ENCODE results near the gene ATP8A2.

Gene ATP8A2

DNA sequence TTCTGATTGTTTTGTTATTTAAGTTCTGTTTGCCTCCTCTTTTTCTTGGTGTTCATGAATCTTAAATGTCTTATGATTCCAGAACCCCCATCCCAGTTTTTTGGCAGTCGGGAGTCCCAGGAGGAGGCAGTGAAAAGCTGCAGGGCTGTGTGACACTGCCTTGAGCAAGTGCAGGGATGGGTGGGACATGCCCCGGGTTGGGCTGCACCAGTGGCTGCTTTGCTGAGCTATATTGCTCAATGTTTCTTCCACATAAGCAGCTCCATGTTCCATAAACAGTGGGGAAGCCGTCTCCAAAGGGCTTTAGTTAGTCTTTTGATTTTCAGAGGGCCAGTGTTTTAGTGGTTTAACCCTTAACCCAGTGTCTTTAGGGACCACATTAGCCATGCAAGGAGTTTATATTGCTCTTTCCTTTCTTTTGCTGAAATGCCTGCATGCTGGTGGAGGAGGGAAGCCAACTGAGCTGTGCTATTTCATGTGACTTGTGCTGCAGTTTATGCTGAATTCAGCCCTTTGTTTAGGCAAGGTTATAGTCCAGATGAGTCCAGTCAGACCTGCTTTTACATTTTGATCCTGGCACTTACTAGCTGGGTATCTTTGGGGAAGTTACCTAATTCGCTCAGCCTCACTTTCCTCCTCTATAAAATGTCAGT lies 13.1 kb downstream of the ATP8A2 start:
- no peak for DNase-seq

DNA sequence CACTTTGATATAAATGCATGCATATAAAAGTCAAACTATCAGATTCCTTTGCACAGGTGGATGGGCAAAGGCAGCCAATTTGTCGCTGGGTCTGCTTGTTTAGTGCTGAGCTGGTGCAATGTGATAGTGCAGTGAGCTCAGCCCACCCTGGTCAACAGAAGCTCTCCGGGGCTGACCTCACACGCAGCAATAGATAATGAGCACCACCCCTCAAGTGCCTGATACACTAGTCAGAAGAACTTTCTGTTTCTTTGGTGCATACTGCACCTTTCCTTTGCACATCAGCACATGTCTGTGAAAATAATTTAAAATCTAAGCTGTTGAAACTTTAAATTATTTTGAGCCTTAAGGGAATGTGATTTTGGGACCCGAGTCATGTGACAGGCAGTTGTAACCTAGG lies 20.2 kb downstream of the ATP8A2 start:
- no peak for DNase-seq

GRCh38 chr13:25394402-25395060 lies 22.8 kb downstream of the ATP8A2 start:
- no peak for DNase-seq

GRCh38 chr13:25397763-25398162 lies 26.0 kb downstream of the ATP8A2 start:
- no peak for DNase-seq

DNA sequence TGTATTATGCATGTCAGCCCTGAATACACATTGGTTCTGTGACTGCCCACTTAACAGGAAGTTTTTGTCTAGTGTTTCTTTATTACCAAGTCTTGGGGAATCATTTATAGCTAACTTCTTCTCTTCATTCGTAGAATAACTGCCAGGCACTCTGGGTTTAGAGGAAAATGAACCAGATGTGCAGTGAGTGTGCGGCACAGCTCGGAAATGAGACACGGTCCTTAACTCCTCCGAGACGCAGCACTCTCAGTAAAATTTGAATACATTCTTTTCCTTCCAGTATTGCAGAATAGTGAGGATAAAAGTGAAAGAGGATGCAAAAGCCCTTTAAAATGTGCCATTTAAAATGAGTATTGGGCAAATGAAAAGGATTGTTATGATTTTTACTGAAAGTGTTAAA lies 29.2 kb downstream of the ATP8A2 start:
- DNase-seq, result no peak

DNA sequence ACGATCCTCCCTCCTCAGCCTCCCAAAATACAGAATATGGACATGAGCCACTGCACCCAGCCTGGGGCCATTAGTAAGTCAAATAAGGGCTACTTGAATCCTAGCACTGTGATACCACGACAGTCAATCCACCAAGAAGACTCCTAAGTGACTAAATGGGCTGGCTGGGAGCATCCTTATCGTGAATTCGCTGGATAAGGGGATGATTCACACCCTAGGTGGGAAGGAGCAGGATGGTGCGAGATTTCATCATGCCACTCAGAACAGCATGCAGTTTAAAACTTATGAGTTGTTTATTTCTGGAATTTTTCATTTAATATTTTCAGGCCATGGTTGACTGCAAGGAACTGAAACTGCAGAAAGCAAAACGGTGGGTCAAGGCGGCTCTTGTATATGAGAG lies 30.2 kb downstream of the ATP8A2 start:
- DNase-seq, result no peak

DNA sequence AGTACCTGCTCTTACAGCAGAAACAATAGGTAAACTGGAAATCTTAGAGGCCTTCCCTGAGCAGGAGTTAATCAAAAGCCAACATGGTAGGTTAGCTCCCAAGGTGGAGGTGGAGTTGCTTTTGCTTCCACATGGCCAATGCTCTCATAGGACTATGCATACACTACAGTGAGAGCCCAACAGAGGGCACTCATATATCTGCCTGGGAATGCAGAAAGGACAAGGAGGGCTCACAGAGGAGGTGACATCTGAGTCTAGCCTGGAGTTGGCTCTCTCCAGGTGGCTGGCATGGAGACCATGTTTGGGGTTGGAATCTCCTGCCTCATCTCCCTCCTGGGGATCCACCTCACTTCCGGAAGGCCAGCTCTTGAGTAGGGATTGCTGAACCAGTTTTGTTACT lies 34.6 kb downstream of the ATP8A2 start:
- DNase-seq, result no peak

DNA sequence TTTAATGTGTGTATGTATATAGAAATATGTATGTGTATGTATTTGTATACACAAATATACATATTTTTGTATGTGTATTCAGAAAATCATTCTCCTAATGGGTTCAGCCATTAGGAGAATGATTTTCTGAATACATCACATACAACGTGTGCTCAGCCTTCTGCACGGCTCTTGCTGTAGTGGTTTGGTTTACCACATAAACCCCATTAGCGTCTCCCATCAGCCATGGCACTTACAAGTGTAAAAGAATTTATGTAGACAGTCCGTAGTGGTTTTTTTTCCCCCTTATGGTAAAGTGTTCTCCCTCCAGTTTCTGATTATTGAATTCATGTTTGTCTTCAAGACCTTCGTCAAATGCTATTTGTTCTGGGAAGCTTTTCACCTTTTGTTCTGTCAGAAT lies 38.2 kb downstream of the ATP8A2 start:
- DNase-seq, result no peak

GRCh38 chr13:25415241-25415640 lies 43.5 kb downstream of the ATP8A2 start:
- DNase-seq, result no peak

DNA sequence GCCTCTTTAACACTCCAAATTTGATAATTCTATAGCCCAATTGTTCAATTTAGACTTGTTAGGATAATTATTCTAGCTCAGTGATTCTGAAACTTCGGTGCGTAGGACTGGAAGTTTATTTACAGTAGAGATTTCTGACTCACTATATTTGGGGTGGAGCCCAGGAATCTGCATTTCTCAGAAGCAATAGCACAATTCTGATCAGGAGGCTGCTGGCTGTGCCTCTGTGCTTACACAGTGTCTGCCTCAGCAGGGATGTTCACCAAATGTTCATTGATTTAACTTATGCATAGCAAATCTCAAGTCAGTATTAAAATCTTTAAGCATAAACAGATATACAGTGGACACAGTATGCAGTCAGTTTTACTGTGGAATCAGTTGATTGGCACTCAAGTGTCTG lies 45.8 kb downstream of the ATP8A2 start:
- no peak for DNase-seq

GRCh38 chr13:25420161-25420560 lies 48.4 kb downstream of the ATP8A2 start:
- DNase-seq, result no peak

- DNase-seq, result no peak
Measured at GRCh38 chr13:25421612-25422011, 49.8 kb downstream of the ATP8A2 start.

GRCh38 chr13:25422153-25422552 lies 50.4 kb downstream of the ATP8A2 start:
- no peak for DNase-seq

DNA sequence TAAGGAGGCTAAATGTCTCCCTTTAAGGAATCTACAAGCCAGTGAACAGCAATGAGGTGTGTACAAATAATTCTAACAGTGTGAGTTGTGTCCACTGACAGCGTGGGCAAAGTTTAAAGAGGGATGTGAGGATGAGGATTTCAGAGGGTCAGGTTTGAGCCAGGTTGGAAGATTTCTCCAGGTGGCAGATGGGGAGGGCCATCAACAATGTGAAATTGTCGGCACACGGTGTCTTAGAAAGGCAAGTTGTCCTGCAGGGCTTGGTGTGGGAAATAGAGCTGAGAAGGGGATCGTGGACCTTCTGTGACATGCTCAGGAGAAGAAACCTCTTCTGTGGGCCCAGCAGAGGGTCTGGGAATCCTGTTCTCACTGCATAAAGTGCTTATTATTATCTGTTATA lies 52.1 kb downstream of the ATP8A2 start:
- DNase-seq, result no peak

DNA sequence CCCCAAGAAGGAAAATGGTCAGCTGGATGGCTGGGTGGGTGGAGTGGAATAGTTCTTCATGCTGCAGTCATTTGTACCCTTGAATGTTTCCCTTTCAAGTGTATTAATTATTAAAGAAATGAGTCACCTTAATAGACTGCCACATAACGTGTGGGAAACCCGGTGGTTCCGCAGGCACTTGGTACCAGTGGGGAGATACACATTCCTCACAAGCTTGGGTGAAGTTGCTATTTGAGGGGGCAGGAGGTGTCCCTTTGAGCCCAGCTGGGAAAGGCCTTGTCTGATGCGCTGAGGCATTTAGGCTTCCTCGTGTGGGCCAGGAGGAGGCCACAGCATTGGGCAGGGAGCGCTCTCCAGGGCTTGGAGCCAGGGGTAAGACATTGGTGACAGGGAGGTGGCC lies 57.7 kb downstream of the ATP8A2 start:
- DNase-seq, result no peak

DNA sequence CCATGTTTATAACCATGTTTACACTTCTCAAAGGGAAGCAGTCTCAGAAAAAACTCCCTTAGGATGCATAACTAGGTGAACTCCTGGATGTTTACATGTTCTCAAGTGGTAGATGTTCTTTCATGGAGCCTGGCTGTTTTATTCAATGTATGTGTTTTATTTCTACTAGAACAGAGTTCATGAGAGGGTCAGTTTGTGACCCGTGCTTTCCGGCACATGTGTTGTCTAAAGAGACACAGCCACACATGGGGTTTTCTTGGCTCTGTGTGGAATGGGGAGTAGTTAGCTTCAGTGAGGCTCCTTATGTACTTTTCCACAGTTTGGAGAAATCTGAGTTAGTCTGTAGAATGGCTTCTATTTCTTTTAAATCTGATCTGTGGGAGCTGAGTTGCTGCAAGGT lies 60.9 kb downstream of the ATP8A2 start:
- DNase-seq, result no peak

DNA sequence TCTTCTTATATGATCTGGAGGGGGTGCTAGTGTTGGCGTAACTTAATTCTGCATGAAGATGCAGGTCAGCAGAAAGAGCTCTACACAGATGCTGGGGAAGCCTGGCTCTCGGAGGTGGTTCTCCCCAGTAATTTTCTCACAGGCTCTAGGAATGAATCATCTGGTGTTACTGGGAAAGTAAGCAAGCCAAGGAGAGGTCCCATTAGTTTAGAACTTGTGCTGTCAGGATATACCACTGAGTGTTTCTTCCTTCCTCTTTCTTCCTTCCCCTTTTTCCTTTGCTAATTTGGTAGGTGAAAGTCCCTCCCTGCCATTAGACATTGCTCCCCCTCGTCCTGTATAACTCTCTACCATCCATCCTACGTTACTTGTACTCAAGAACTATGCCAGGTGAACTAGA lies 68.3 kb downstream of the ATP8A2 start:
- DNase-seq, result no peak

- DNase-seq, result no peak
Measured at GRCh38 chr13:25446261-25446660, 74.5 kb downstream of the ATP8A2 start.

GRCh38 chr13:25447396-25447795 lies 75.6 kb downstream of the ATP8A2 start:
- DNase-seq, result no peak

DNA sequence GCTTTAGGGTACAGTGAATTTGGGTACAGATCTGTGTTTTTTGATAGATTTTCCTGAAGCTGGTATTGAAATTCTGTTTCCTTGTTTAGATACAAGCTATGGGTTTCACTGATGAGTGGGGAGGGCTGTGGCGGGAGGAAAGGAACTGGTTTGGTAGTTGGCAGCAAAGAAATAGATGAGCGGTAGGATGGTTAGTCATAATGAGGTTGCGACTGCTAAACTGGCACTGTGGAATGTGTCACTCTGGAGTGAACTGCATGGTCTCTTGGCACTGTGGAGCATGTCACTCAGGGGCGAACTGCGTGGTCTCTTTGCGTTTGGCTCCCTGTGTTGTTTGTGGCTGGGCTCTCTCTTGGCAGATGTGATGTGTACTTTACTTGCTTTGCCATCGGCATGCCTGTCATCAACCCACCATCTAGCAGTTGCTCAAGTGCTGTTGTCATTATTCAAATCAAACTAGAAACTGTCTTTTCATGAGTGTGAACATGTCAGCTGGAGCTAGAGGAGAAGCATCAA lies 82.1 kb downstream of the ATP8A2 start:
- DNase-seq, result no peak

- no peak for DNase-seq
Measured at GRCh38 chr13:25455146-25455545, 83.4 kb downstream of the ATP8A2 start.

DNA sequence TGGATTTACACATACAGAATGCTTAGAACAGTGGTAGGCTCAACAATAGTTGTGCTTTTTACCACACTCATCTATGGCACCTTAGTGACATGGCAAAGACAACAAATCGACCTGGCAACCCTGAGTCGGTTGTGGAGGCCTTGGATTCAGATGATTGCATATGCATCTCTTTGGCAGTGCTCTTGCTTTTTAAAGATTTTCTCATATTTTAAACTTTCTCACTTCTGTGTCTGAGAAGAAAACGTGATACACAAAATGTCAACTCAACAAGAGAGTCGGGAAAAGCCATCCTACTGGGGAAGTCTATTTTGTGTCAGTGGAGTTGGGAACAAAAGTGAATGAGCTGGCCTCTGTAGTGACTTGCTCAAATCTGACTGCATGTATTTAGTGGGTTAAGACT lies 85.8 kb downstream of the ATP8A2 start:
- no peak for DNase-seq

- no peak for DNase-seq
Measured at GRCh38 chr13:25462301-25463125, 90.7 kb downstream of the ATP8A2 start.

GRCh38 chr13:25463496-25463895 lies 91.7 kb downstream of the ATP8A2 start:
- no peak for DNase-seq
